HL-60 (cell line): ENCODE measurements around the gene SVOP.

ENCODE experiments used
- DNase-seq, 2 experiments: peaks; one replicate each; pipeline ENCODE4 v3.0.0-alpha.2; 2010 to 2020; ENCODE audit warnings: low read depth in 1 of 2, low spot score in 1 of 2
- H3K27ac ChIP-seq: fragments of 250-450 bp; sonication (Bioruptor Pico); replicated peaks from 2 replicates; pipeline ENCODE4 v1.5.1; 2020; ENCODE audit warnings: mild to moderate bottlenecking, moderate library complexity
- H3K27me3 ChIP-seq: fragments of 250-450 bp; sonication (Bioruptor Pico); 2 replicates; pipeline ENCODE4 v1.5.1; 2021; ENCODE audit warnings: mild to moderate bottlenecking, moderate library complexity; ENCODE audit not compliant: insufficient read depth, poor library complexity, severe bottlenecking
- H3K4me3 ChIP-seq: replicated peaks from 2 replicates; pipeline ENCODE4 v1.5.1; 2011; ENCODE audit warnings: mild to moderate bottlenecking, control low read depth, low read length; ENCODE audit not compliant: insufficient read depth
- GABPA ChIP-seq: IDR thresholded peaks from 2 replicates; pipeline ENCODE4 v1.6.1; 2012; ENCODE audit warnings: low read depth
- POLR2AphosphoS5 ChIP-seq: IDR thresholded peaks from 2 replicates; pipeline ENCODE4 v1.6.1; 2012; ENCODE audit warnings: low read depth
- SPI1 ChIP-seq: IDR thresholded peaks from 2 replicates; pipeline ENCODE4 v1.6.1; 2012; ENCODE audit warnings: low read depth, mild to moderate bottlenecking, borderline replicate concordance
- TF ChIP-seq, protein P1 (sequence below): IDR thresholded peaks from 2 replicates; pipeline ENCODE4 v1.6.1; 2012; ENCODE audit warnings: low read depth; ENCODE audit not compliant: insufficient replicate concordance
- TF ChIP-seq, protein P2 (sequence below): IDR thresholded peaks from one replicate; pipeline ENCODE4 v1.5.1; 2011; ENCODE audit warnings: low read length, control low read depth, inconsistent platforms; ENCODE audit not compliant: insufficient read depth

SVOP gene

DNA sequence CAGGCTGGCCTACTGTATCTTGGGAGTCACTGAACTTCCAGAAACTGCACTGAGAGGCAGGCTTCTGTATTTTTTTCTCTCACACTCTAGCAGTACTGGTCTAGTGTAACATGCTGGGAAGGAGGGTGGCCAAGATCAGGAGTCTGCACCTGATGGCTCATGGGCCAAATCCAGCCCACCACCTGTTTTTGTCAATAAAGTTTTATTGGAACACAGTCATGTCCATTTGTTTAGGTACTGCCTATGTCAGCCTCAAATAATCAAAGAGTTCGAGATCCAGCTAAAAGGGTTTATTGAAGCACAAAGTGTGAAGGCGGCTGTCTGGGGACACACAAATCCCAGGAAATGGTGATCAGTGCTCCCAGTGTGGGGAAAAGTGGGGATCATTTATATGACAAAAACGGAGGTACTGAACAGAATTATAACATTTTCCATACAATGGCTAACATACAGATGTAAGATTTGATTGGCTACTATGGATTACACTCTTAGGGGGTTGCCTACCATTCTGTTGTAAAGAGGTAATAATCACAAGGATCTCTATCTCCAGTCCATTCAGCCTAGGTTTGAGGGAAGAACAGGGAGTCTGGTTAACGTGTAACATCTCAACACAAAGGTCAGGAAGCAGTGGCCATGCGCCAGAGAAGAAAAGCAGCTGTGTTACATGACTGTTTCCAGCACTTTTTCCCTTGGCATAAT lies 44.4 kb upstream of the SVOP start:
- DNase-seq: no peak
- TF ChIP-seq POLR2AphosphoS5: no peak
- no peak for TF ChIP-seq GABPA
- TF ChIP-seq, protein P1, sequence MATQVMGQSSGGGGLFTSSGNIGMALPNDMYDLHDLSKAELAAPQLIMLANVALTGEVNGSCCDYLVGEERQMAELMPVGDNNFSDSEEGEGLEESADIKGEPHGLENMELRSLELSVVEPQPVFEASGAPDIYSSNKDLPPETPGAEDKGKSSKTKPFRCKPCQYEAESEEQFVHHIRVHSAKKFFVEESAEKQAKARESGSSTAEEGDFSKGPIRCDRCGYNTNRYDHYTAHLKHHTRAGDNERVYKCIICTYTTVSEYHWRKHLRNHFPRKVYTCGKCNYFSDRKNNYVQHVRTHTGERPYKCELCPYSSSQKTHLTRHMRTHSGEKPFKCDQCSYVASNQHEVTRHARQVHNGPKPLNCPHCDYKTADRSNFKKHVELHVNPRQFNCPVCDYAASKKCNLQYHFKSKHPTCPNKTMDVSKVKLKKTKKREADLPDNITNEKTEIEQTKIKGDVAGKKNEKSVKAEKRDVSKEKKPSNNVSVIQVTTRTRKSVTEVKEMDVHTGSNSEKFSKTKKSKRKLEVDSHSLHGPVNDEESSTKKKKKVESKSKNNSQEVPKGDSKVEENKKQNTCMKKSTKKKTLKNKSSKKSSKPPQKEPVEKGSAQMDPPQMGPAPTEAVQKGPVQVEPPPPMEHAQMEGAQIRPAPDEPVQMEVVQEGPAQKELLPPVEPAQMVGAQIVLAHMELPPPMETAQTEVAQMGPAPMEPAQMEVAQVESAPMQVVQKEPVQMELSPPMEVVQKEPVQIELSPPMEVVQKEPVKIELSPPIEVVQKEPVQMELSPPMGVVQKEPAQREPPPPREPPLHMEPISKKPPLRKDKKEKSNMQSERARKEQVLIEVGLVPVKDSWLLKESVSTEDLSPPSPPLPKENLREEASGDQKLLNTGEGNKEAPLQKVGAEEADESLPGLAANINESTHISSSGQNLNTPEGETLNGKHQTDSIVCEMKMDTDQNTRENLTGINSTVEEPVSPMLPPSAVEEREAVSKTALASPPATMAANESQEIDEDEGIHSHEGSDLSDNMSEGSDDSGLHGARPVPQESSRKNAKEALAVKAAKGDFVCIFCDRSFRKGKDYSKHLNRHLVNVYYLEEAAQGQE: no peak
- TF ChIP-seq, protein P2, sequence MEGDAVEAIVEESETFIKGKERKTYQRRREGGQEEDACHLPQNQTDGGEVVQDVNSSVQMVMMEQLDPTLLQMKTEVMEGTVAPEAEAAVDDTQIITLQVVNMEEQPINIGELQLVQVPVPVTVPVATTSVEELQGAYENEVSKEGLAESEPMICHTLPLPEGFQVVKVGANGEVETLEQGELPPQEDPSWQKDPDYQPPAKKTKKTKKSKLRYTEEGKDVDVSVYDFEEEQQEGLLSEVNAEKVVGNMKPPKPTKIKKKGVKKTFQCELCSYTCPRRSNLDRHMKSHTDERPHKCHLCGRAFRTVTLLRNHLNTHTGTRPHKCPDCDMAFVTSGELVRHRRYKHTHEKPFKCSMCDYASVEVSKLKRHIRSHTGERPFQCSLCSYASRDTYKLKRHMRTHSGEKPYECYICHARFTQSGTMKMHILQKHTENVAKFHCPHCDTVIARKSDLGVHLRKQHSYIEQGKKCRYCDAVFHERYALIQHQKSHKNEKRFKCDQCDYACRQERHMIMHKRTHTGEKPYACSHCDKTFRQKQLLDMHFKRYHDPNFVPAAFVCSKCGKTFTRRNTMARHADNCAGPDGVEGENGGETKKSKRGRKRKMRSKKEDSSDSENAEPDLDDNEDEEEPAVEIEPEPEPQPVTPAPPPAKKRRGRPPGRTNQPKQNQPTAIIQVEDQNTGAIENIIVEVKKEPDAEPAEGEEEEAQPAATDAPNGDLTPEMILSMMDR: no peak
- no peak for TF ChIP-seq SPI1
- Histone ChIP-seq H3K4me3 (no peak overlapping the region), H3K27ac (no peak overlapping the region), H3K27me3 (no peaks in the 10 kb centered on the region)

DNA sequence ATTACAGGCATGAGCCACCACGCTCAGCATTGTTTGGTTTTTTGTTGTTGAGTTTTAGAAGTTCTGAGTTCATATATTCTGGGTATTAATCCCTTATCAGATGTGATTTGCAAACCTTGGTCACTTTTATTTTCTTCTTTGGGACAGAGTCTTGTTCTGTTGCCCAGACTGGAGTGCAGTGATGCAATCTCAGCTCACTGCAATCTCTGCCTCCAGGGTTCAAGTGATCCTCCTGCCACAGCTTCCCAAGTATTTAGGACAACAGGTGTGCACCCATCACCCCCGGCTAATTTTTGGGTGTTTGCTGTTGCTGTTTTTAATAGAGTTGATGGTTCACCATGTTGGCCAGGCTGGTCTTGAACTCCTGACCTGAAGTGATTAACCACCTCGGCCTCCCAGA lies 43.3 kb upstream of the SVOP start:
- Histone ChIP-seq H3K4me3 (no peak overlapping the region), H3K27me3 (no peaks in the 10 kb centered on the region), H3K27ac (no peak overlapping the region)
- TF ChIP-seq GABPA: no peak
- TF ChIP-seq, protein P2: no peak
- TF ChIP-seq, protein P1: no peak
- TF ChIP-seq SPI1: no peak
- no peak for TF ChIP-seq POLR2AphosphoS5
- no peak for DNase-seq

DNA sequence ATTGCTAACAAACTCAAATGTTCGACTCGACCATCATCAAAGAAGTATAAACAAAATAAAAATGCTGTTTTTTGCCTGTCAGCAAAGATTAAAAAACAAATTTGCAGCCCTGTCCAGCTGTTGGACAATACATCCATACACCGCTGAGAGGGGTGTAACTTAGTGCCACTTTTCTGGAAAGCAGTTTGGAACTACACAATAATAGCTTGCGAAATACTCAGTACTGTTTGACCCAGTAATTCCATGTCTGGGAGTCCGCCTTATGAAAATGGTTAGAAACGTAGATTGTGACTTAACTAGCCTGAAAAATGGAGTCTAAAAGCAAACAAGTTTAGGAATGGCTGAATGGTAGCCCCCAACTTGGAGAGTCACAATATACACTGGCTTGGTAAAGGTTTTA lies 37.9 kb upstream of the SVOP start:
- Histone ChIP-seq H3K27ac (no peak overlapping the region), H3K27me3 (no peaks in the 10 kb centered on the region), H3K4me3 (no peak overlapping the region)
- DNase-seq: no peak
- TF ChIP-seq, protein P1: no peak
- TF ChIP-seq, protein P2: no peak
- TF ChIP-seq GABPA (no peak), SPI1 (no peak), POLR2AphosphoS5 (no peak)
